Calu3 (cell line): ENCODE data around the gene CREBBP. TPM values are rescaled to one million over a fixed set of nuclear protein-coding genes. Genes with fewer than 3 reads are reported as not detected.

Experiments
- BruUV-seq: library from RNA; stranded (reverse); fragments of 400-500 nt; replicated peaks from 2 replicates; lab custom pipeline; 2021; lab: Mats Ljungman, UMichigan
- CTCF ChIA-PET: fragments of 300-600 bp; sonication (Branson Sonifier 250); formaldehyde crosslinking; loops from one replicate; lab custom pipeline; 2022; ENCODE audit warnings: antibody characterized with exemption; lab: Charles Lee
- DNase-seq: peaks from one replicate; pipeline ENCODE4 v3.0.0; 2022
- H3K27ac Mint-ChIP-seq: one replicate; pipeline ENCODE4 v1.8.0; 2022; ENCODE audit warnings: mixed read lengths; ENCODE audit not compliant: unreplicated experiment
- H3K27me3 Mint-ChIP-seq: one replicate; pipeline ENCODE4 v1.8.0; 2022; ENCODE audit warnings: mixed read lengths; ENCODE audit not compliant: unreplicated experiment
- H3K36me3 Mint-ChIP-seq: one replicate; pipeline ENCODE4 v1.8.0; 2022; ENCODE audit warnings: mild to moderate bottlenecking, moderate library complexity, mixed read lengths; ENCODE audit not compliant: insufficient read depth, unreplicated experiment
- H3K4me1 Mint-ChIP-seq: one replicate; pipeline ENCODE4 v1.8.0; 2022; ENCODE audit warnings: mild to moderate bottlenecking, low read depth, mixed read lengths; ENCODE audit not compliant: unreplicated experiment
- H3K4me3 Mint-ChIP-seq: one replicate; pipeline ENCODE4 v1.8.0; 2022; ENCODE audit warnings: mild to moderate bottlenecking, low read depth, moderate library complexity, mixed read lengths; ENCODE audit not compliant: unreplicated experiment
- H3K9me3 Mint-ChIP-seq: one replicate; pipeline ENCODE4 v1.8.0; 2022; ENCODE audit warnings: low read depth, mixed read lengths; ENCODE audit not compliant: unreplicated experiment
- CTCF ChIP-seq: fragments of 200-600 bp; IDR thresholded peaks from one replicate; pipeline ENCODE4 v1.8.0; 2022; ENCODE audit warnings: antibody characterized with exemption; ENCODE audit not compliant: unreplicated experiment
- intact Hi-C: fragments of 100-400 bp; cut with micrococcal nuclease; formaldehyde crosslinking; loops from one replicate; pipeline ENCODE4 v1.10.0; 2022; ENCODE audit not compliant: unreplicated experiment
- total RNA-seq: library from RNA; stranded (reverse); gene quantifications from 2 replicates; pipeline ENCODE4 v1.2.3, GENCODE V29; 2022

The CREBBP gene
- total RNA-seq, 1 experiment from 2014 or later, result 91.0 TPM

GRCh38 chr16:3754772-3755171, 125.7 kb downstream of the CREBBP start:
- DNase-seq, result no peak
- Mint-ChIP-seq H3K4me3 (no peak overlapping the region), H3K27ac (no peak overlapping the region), H3K9me3 (no peaks in the 10 kb centered on the region), H3K4me1 (no peaks in the 10 kb centered on the region), H3K36me3 (peaks cover 30% of the 10 kb centered on the region), H3K27me3 (no peaks in the 10 kb centered on the region)
- no TSS peak for BruUV-seq
- intact Hi-C loops, result loop anchor here (10.0 kb wide), 1 partner anchor 60 kb away; no protein-coding TSS in a partner anchor
- CTCF ChIA-PET, result interaction anchor here (0.5 to 0.7 kb wide), 2 partner anchors 60 to 69 kb away, joined by 3 to 4 read pairs; no protein-coding TSS in a partner anchor
- TF ChIP-seq CTCF, result no peak

- H3K27ac Mint-ChIP-seq, result no peak overlapping the region
- CTCF ChIA-PET, result interaction anchor here (0.5 to 0.7 kb wide), 2 partner anchors 60 to 69 kb away, joined by 3 to 4 read pairs; no protein-coding TSS in a partner anchor
- no peaks in the 10 kb centered on the region for H3K27me3 Mint-ChIP-seq
- no TSS peak for BruUV-seq
- H3K4me1 Mint-ChIP-seq, result no peaks in the 10 kb centered on the region
- TF ChIP-seq CTCF, result no peak
- DNase-seq, result no peak
- H3K9me3 Mint-ChIP-seq, result no peaks in the 10 kb centered on the region
- H3K4me3 Mint-ChIP-seq, result no peak overlapping the region
- peaks cover 26% of the 10 kb centered on the region for H3K36me3 Mint-ChIP-seq
- intact Hi-C loops, result loop anchor here (10.0 kb wide), 1 partner anchor 59 kb away; no protein-coding TSS in a partner anchor
These were observed 126.3 kb downstream of the CREBBP start for GRCh38 chr16:3754081-3754703.

GRCh38 chr16:3752984-3753383, 127.5 kb downstream of the CREBBP start:
- Mint-ChIP-seq H3K27me3 (no peaks in the 10 kb centered on the region), H3K27ac (no peak overlapping the region), H3K36me3 (peaks cover 34% of the 10 kb centered on the region), H3K4me3 (no peak overlapping the region), H3K4me1 (no peaks in the 10 kb centered on the region), H3K9me3 (no peaks in the 10 kb centered on the region)
- CTCF ChIA-PET, result interaction anchor here (0.8 kb wide), 1 partner anchor 15 kb away, joined by 5 read pairs; no protein-coding TSS in a partner anchor
- no TSS peak for BruUV-seq
- DNase-seq, result no peak
- no peak for TF ChIP-seq CTCF
- intact Hi-C loops, result loop anchor here (10.0 kb wide), 1 partner anchor 58 kb away; no protein-coding TSS in a partner anchor

- Mint-ChIP-seq H3K27ac (no peak overlapping the region), H3K4me1 (no peaks in the 10 kb centered on the region), H3K27me3 (no peaks in the 10 kb centered on the region), H3K4me3 (no peak overlapping the region), H3K36me3 (peaks cover 38% of the 10 kb centered on the region), H3K9me3 (no peaks in the 10 kb centered on the region)
- DNase-seq, result no peak
- intact Hi-C loops, result loop anchor here (10.0 kb wide), 1 partner anchor 57 kb away; no protein-coding TSS in a partner anchor
- CTCF ChIA-PET, result interaction anchor here (0.8 to 1.5 kb wide), 2 partner anchors 14 to 21 kb away, joined by 3 to 5 read pairs; no protein-coding TSS in a partner anchor
- no TSS peak for BruUV-seq
- no peak for TF ChIP-seq CTCF
These were observed 128.6 kb downstream of the CREBBP start for GRCh38 chr16:3751878-3752277.
